Measurements from ENCODE around the gene NIN. TPM values are rescaled to one million over a fixed set of nuclear protein-coding genes. Genes with fewer than 3 reads are reported as not detected.

The NIN gene
- total RNA-seq, 1 donor from 2014 or later, result 28.9 TPM

DNA sequence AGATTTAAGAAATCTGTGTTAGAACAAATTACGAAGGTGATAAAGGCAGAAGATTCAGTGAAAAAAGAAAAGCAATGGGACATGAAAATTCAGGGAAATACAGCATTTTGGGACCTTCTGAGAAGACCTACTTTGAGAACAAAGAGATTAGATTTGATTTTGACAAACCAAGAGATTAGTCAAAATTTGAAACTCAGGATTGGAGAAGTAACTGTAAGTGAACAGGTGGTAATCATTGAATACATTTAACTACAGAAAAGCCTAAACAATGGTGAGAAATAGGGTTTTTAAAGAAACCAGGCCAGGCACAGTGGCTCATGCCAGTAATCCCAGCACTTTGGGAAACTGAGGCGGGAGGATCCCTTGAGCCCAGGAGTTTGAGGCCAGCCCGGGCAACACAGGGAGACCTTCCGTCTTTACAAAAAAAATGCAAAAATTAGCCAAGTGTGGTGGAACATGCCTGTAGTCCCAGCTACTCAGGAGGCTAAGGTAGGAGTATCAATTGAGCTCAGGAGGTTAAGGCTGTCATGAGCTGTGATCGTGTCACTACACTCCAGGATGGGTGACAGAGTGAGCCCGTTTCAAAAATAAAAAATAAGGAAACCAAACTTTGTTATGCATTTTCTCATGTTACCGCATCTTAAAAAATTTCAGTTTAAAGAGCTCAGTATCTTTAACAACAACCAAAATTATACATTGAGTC lies 154.0 kb downstream of the NIN start:
- no peak for DNase-seq (ENCODE audit: low read depth)
- Histone ChIP-seq H3K27me3 (ENCODE audit: control insufficient read depth, insufficient read depth, low read length) (no peaks in the 10 kb centered on the region), H3K4me3 (ENCODE audit: low read depth, low read length) (no peak overlapping the region), H3K36me3 (ENCODE audit: control insufficient read depth, insufficient read depth, low read length) (no peaks in the 10 kb centered on the region)
- no peak for TF ChIP-seq CTCF (IDR thresholded peaks at IDR 0.05; ENCODE audit: insufficient read depth, low read length, poor library complexity, severe bottlenecking)

GRCh38 chr14:50675597-50675996 lies 155.4 kb downstream of the NIN start:
- Histone ChIP-seq H3K36me3 (ENCODE audit: control insufficient read depth, insufficient read depth, low read length) (no peaks in the 10 kb centered on the region), H3K4me3 (ENCODE audit: low read depth, low read length) (no peak overlapping the region), H3K27me3 (ENCODE audit: control insufficient read depth, insufficient read depth, low read length) (no peaks in the 10 kb centered on the region)
- no peak for DNase-seq (ENCODE audit: low read depth)
- no peak for TF ChIP-seq CTCF (IDR thresholded peaks at IDR 0.05; ENCODE audit: insufficient read depth, low read length, poor library complexity, severe bottlenecking)

- TF ChIP-seq CTCF (IDR thresholded peaks at IDR 0.05; ENCODE audit: insufficient read depth, low read length, poor library complexity, severe bottlenecking), result no peak
- no peak overlapping the region for H3K4me3 ChIP-seq (ENCODE audit: low read depth, low read length)
- no peaks in the 10 kb centered on the region for H3K27me3 ChIP-seq (ENCODE audit: control insufficient read depth, insufficient read depth, low read length)
- no peaks in the 10 kb centered on the region for H3K36me3 ChIP-seq (ENCODE audit: control insufficient read depth, insufficient read depth, low read length)
- no peak for DNase-seq (ENCODE audit: low read depth)
Observed at GRCh38 chr14:50670866-50671256, 160.1 kb downstream of the NIN start.

- Histone ChIP-seq H3K27me3 (ENCODE audit: control insufficient read depth, insufficient read depth, low read length) (no peaks in the 10 kb centered on the region), H3K36me3 (ENCODE audit: control insufficient read depth, insufficient read depth, low read length) (no peaks in the 10 kb centered on the region), H3K4me3 (ENCODE audit: low read depth, low read length) (no peak overlapping the region)
- no peak for TF ChIP-seq CTCF (IDR thresholded peaks at IDR 0.05; ENCODE audit: insufficient read depth, low read length, poor library complexity, severe bottlenecking)
- DNase-seq (ENCODE audit: low read depth), result no peak
Observed at GRCh38 chr14:50670196-50670865, 160.6 kb downstream of the NIN start.

Other genes starting within 250 kb of the NIN start
- gene SAV1, start 162.9 kb downstream of the NIN start, total RNA-seq, result 25.3 and 31.1 TPM in 2 replicates
- not detected in 2 replicates for gene ABHD12B, start 40.9 kb upstream of the NIN start, total RNA-seq
- 41.1 and 48.2 TPM in 2 replicates for gene PYGL, start 113.3 kb upstream of the NIN start, total RNA-seq